Measurements from ENCODE around the gene DNAH2.

Gene DNAH2

DNA sequence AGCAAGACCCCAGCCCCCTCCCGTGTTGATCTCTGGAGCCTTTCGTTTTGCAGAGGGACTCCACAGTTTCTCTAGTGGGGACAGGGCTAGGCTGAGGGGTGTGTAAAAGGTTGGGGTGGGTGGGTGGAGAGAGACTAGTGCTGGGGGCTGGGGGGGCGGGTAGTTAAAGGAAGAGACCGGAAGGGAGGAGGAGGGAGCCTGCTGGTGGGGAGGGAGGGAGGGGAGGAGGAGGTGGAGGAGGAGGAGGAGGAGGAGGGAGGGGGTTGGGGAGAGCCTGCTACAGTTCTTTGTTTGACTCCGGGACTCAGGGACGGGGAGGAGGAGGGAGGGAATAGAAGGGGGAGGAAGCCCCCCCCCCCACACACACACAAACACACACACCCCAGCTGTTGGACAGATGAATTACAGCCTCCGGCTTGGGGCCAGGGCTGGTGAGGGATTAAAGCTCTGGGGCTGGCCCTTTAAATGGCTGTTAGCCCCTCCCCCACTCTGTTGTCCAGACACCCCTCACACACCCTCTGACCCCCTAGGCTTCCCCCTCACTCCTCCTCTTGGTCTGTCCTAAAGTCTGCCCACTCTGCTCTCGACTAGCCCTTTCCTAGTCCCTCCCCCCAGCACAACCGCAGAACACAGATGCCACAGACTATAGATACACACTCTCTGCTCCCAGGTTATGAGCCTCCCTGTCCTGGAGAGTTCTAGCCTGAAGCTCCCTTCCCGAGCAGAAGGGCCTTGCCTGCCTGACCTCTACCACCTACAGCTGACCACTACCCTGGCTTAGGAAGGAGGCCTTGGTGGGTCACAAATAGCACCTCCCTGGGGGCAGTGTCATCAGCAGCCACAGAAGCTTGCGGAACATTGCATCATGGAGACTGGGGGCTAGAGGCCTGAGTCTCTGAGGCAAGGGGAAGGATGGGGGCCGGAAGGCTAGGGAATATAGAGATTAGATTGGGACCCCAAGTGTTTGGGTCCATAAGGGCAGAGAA lies 120.8 kb downstream of the DNAH2 start:
- in situ Hi-C loops (cut with MboI; ENCODE audit: low sequenced_read_pairs) = no loop called here

GRCh38 chr17:7839190-7839875 lies 121.8 kb downstream of the DNAH2 start:
- in situ Hi-C loops (cut with MboI; ENCODE audit: low sequenced_read_pairs) = no loop called here

- in situ Hi-C loops (cut with MboI; ENCODE audit: low sequenced_read_pairs) = no loop called here
Observed at GRCh38 chr17:7839876-7840261, 122.3 kb downstream of the DNAH2 start.

- in situ Hi-C loops (cut with MboI; ENCODE audit: low sequenced_read_pairs) = no loop called here
Observed at GRCh38 chr17:7840441-7840840, 122.9 kb downstream of the DNAH2 start.

DNA sequence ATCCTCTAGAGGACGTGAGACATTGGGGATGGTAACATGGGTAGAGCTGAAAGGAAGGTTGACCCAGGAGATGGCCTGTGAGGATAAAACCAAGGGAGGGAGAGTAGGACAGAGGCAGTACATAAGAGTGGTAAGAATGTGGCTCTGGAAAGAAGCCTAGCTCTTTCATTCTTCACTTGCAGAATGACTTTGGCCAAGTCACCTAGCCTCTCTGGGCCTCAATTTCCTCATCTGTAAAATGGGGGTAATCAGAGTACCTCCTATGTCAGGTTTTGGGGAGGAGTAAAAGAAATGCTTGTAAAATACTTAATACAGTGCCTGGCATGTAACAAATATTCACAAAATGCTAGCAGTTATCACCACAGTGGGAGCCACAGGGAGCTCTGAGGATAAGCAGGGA lies 123.3 kb downstream of the DNAH2 start:
- in situ Hi-C loops (cut with MboI; ENCODE audit: low sequenced_read_pairs) = no loop called here

DNA sequence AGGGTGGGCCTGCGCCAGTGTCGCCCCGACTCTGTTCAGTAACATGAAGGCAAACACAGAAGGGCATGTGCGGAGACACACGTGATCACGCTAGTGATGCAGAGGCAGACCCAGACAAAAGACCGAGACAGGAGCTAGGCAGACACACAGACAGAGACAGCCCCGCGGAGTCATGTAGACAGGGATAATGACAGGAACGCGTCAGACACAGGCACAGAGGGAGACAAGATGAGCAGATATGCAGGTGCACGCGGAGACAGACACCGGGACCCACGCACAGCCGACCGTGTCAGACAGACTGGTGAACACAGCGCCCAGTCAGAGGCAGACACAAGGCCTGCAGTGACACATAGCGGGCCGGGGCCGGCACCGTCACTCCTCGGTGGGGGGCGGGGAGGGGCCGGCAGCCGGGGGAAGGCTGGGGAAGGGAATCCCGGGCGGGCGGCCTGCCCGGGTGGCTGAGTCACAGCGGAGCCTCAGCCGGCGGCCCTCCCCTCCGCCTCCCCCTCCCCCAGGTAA lies 123.9 kb downstream of the DNAH2 start:
- in situ Hi-C loops (cut with MboI; ENCODE audit: low sequenced_read_pairs) = no loop called here

GRCh38 chr17:7841915-7842379 lies 124.4 kb downstream of the DNAH2 start:
- in situ Hi-C loops (cut with MboI; ENCODE audit: low sequenced_read_pairs) = no loop called here

GRCh38 chr17:7842380-7843256 lies 125.1 kb downstream of the DNAH2 start:
- in situ Hi-C loops (cut with MboI; ENCODE audit: low sequenced_read_pairs) = no loop called here

GRCh38 chr17:7843257-7843535 lies 125.7 kb downstream of the DNAH2 start:
- in situ Hi-C loops (cut with MboI; ENCODE audit: low sequenced_read_pairs) = no loop called here

DNA sequence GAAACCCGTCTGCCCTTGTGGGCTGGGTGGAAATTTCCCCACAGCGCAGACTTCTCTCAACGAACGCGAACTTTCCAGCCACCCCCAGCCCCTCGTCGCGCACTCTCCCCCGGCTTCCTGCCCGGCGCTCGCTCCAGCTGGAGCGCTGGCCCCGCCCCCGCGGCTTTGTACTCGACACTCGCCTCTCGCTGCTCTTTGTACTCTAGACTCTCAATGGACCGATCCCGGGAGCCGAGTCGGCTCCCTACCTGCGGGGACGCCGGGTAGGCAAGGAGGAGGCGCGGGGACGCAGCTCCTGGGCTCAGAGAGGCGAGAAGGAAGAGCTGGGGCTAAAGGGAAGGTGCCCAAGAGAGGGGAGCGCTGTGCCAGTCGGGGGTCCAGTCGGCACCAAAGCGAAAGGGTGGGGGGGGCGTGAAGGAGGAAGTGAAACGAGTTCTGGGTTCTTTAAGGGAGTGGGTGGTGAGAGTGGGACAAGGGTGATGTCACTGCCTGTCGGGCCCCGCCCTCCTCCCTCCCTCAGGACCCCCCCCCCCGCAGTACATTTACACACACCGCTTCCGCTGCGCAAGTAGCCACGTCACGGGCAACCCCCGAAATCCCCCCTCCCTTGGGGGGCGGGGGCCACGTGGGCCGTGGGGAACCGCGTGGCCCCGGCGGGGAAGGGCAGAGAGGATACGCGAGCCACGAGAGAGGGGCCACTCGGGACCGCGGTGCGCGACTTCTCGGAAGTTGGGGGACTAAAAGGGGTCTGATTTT lies 126.2 kb downstream of the DNAH2 start:
- in situ Hi-C loops (cut with MboI; ENCODE audit: low sequenced_read_pairs) = no loop called here

DNA sequence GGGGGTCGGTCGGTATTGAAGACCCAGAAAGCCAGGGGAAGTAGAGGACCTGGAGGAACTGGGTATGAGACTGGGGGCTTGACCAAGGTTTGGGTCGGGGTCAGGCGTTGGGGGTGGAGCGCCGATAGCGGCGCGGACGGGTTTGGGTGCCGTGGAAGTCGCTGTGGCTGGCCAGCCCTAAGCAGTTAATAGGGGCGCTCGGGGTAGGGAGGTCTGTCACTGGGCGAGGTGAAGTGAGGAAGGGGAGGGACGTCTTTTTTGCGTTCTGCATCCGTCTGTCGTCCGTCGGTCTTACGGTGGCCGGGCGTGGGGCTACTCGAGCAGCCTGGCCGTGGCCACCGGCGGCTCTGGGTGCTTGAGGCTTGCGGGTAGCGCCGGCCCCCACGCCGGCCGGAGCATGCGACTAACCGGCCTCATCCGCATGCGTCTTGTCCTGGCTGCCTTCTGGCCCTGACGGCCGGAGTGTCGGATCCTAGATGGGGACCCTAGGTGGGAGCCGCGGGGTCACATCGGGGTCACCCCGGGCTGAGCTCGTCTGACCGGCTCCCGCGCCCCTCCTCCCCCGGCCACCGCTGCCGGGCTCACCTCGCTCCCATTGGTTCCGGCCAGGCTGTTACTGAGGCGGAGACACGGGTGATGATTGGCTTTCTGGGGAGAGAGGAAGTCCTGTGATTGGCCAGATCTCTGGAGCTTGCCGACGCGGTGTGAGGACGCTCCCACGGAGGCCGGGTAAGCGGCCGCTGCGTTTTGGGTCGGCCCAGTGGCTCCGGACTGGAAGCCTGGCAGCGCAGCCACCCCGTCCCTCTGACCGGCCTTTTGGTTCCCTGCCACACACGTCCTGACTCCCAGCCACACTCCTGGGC lies 127.0 kb downstream of the DNAH2 start:
- in situ Hi-C loops (cut with MboI; ENCODE audit: low sequenced_read_pairs) = no loop called here

GRCh38 chr17:7845359-7846062 lies 128.0 kb downstream of the DNAH2 start:
- in situ Hi-C loops (cut with MboI; ENCODE audit: low sequenced_read_pairs) = no loop called here

- in situ Hi-C loops (cut with MboI; ENCODE audit: low sequenced_read_pairs) = no loop called here
Observed at GRCh38 chr17:7846063-7846735, 128.7 kb downstream of the DNAH2 start.

DNA sequence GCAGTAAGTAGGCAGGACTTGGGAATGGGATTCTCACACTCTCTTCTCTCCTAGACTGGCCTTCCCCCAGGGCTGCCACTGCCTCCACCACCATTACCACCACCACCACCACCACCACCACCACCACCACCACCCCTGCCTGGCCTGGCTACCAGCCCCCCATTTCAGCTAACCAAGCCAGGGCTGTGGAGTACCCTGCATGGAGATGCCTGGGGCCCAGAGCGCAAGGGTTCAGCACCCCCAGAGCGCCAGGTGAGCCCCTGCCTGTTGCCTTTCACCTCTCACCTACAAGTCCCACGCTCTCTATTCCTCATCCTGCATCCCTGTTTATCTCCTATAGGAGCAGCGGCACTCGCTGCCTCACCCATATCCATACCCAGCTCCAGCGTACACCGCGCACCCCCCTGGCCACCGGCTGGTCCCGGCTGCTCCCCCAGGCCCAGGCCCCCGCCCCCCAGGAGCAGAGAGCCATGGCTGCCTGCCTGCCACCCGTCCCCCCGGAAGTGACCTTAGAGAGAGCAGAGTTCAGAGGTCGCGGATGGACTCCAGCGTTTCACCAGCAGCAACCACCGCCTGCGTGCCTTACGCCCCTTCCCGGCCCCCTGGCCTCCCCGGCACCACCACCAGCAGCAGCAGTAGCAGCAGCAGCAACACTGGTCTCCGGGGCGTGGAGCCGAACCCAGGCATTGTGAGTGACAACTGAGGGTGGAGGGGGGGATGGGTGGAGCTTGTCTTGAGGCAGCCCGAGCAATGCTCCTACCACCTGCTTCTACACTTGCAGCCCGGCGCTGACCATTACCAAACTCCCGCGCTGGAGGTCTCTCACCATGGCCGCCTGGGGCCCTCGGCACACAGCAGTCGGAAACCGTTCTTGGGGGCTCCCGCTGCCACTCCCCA lies 129.5 kb downstream of the DNAH2 start:
- in situ Hi-C loops (cut with MboI; ENCODE audit: low sequenced_read_pairs) = no loop called here

- in situ Hi-C loops (cut with MboI; ENCODE audit: low sequenced_read_pairs) = no loop called here
Observed at GRCh38 chr17:7848131-7848579, 130.6 kb downstream of the DNAH2 start.

GRCh38 chr17:7848739-7849129 lies 131.2 kb downstream of the DNAH2 start:
- in situ Hi-C loops (cut with MboI; ENCODE audit: low sequenced_read_pairs) = no loop called here

- in situ Hi-C loops (cut with MboI; ENCODE audit: low sequenced_read_pairs) = no loop called here
Observed at GRCh38 chr17:7849130-7849750, 131.7 kb downstream of the DNAH2 start.
